Activated CD8-positive, alpha-beta memory T cell treated with anti-CD3 and anti-CD28 coated beads for 24 hours (primary cell): ENCODE results near the gene MEGF9.
"Not testable (repeated sequence)": the region's sequence is repeated elsewhere in the genome, so short reads cannot be mapped to it uniquely, and the experiment has no call there.

Source experiments
- DNase-seq: peaks from one replicate; pipeline ENCODE4 v3.0.0-alpha.2; 2020

Gene MEGF9

DNA sequence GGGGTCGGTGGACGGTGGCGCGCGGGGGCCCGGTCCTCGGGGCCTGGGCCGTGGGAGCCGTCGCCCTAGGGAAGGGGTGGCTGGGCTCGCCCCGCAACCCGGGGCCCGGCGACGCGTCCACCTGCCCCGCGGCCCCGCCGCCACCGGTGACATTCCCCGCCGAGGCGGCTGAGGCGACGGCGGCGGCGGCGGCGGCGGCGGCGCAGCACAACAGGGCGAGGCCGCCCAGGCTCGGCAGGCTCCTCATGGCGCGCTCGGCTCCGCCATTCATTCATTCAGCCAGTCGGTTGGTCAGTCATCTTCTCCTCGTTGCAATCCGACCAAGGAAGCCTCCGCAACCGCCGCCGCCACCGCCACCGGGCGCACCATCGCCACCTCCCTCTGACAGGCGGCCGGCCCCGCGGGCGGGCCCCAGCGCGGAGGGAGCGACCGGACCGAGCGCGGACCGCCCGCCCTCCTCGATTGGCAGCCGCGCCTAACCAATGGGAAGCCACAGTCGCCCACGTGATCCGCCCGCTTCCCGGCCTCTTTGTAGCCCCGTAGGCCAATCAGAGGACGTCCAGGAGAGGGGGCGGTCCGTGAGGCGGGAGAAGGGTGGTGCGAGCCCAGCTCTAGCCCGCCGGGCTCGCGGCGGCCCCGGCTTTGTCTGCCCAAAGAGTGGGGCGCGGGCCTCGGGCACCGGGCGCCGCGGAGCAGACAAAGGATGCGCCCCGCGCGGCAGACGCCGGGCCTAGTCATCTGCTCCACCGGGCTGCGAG lies at the start of gene MEGF9:
Gene MEGF9 (minus strand): TSS at position 383 of the 758 bp plus-strand sequence. CDS start 112 bp downstream, at position 271.
- DNase-seq: peak; percentile 98

DNA sequence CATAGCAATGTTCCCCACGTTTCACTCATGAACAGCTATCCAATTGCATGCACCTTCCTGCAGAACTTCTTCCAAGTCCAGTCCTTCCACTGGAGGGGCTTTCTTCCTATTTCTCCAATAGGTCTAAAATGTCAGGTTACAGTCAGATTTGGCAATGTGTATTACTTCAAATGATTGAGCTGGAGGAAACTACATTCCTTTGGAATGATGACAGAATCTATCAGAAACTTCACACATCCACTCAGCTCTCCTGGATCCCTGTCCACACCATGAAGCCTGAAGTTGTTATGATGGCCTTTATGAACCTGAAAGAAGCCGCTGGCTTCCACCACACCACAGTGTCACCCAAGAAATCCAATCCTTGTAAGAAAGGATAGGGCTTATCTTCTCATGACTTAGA lies 46.7 kb upstream of the MEGF9 start:
- no peak for DNase-seq

DNA sequence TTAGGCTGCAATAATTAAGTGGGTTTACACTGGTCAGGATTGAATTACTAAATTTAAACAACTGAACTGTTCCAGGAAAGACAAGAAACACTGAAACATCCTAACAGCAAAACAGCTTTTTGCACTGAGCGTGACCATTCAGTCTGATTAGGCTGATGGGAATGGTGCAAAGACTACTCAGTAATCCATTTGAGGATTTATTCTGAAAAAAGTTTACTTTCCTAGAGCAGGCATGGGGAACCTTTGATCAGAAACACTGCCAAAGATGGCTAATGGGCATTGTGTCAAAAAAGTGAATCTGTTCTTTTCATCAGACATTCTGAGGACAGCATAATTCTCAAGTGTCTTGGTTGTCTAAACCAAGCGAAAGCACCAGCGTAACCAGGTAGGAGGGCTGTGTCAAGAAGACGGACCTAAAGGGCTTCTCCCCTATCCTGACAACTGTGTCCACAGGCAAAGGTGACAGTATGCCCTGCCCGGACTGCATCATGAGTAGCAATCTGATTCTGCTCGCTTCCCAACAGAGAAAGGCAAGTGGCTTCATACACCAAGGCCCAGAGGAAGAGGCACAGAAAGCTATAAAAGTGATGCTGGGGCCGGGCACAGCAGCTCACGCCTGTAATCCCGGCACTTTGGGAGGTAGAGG lies 45.6 kb upstream of the MEGF9 start:
- no peak for DNase-seq

DNA sequence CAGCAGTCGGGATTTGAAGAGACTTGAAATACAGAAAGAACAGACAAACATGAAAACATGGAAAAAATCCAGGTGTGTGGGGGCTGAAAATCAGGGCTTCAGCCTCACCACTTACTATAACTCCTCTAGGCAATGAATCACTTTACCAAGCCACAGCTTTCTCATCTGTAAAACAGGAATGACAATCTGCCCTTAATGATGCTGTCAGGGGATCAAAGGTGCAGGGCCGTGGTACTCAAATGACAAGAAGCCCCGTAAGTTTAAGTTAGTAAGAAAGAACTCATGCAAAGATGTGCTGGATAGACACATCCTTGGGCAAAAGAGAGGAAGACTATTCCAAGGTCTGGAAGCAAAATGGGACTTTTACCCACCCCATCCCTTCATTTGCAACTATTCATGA lies 44.3 kb upstream of the MEGF9 start:
- DNase-seq: no peak

DNA sequence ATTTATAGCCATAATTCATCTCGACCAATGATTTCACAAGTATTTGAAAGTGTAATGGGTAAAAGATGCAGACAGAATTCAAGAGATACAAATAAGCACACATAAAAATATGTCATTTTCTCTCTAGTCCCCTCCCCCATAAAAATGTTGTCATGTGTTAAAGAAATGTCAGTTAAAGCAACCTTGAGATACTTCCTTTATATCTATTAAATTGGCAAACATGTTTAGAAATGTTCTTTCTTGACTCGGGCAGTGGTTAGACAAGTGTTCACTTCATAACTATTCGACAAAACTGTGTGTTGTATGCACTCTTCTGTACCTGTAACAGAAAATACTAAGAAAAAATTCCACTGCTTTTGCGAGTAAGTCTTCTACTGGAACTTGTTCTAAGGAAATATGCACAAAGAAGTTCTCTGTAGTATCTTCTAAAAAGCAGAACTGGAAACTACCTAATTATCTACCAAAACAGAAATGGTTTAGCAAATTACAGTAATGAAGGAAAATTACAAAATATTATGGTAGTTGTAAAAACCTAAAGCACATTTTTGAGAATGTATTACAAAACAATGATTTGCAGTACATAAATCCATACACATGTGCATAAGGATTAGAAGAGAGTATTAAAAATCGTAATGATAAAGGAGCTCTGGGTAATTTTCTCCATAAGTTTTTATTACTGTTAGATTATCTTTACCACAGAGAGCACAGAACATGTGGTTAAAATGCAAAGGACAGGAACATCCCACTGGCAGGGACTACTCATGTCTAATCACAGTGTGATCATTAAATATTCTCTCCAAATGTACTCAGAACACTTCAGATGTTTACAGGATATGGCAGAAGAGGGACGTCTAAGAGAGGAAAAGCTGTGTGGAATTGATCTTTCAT lies 43.0 kb upstream of the MEGF9 start:
- DNase-seq: no peak

DNA sequence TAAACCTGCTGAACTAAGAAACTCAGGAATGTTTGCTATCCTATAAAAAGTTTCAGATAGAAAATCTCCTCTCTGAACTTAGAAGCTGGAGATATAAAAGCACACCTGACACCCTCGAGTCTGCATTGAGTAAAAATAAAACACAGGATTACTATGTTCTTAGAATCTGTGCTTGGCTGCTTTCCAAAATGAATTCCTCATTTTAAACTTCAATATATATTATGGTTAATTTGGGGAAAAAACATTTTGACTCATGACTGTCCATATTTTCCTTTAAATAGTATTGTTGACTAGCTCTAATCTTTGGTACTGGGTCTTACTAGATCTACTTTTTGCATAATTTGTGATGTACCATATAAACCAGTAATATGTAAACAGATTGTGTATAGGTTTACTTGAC lies 42.3 kb upstream of the MEGF9 start:
- no peak for DNase-seq

DNA sequence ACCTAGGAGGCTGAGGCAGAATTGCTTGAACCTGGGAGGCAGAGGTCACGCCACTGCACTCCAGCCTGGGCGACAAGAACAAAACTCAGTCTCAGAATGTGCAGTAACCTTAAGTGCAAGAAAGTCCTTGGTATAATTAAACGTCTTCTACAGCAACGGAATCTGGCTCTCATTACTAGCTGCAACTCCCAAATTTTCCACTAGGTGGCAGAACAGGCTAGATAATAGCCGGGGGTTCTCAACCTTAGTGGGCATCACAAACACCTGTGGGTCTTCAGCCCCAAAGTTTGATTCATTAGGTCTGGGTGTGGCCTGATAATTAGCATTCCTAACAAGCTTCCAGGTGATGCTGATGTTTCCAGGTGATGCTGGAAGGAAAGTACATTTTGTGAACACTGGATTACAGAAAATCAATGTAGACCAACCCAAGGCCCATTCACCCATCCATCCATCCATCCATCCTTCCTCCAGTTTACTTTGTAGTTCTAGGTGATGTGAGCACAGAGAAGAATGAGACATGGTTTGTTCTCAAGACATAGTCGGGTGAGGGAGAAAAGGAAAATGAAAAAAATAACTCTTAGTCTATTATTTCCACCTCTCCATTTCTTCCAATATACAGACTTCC lies 41.7 kb upstream of the MEGF9 start:
- DNase-seq: peak; percentile 86

DNA sequence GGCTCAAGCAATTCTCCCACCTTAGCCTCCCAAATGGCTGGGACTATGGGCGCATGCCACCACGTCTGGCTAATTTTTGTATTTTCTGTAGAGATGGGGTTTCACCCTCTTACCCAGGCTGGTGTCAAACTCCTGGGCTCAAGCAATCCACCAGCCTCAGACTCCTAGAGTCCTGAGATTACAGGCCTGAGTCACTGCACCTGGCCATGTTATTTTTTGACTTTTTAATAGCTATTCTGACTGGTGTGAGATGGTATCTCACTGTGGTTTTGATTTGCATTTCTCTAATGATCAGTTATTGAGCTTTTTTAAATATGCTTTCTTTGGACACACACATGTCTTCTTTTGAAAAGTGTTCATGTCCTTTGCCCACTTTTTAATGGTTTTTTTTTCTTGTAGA lies 40.8 kb upstream of the MEGF9 start:
- DNase-seq: no peak

DNA sequence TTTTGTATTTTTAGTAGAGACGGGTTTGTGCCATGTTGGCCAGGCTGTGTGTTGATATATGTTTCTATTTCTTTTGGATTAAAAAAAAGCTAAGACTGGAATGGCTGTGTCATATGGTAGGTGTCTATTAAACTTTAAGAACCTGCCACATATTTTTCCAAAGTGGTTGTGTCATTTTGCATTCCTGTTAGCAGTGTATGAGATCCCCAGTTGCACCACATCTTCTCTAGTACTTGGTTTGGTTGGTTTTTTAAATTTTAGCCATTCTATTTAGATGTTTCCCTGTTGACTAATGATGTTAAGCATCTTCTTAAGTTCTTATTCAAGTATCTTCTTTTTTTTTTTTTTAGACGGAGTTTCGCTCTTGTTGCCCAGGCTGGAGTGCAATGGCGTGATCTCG lies 36.2 kb upstream of the MEGF9 start:
- DNase-seq: no peak

DNA sequence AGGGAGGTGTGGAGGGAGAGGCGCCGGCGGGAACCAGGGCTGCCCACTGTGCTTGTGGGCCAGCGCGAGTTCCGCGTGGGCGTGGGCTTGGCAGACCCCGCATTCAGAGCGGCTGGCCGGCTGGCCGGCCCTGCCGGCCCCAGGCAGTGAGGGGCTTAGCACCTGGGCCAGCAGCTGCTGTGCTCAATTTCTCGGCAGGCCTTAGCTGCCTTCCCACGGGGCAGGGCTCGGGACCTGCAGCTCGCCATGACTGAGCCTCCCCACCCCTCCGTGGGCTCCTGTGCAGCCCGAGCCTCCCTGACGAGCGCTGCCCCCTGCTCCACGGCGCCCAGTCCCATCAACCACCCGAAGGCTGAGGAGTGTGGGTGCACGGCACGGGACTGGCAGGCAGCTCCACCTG lies 32.1 kb upstream of the MEGF9 start:
- not testable (repeated sequence) for DNase-seq

DNA sequence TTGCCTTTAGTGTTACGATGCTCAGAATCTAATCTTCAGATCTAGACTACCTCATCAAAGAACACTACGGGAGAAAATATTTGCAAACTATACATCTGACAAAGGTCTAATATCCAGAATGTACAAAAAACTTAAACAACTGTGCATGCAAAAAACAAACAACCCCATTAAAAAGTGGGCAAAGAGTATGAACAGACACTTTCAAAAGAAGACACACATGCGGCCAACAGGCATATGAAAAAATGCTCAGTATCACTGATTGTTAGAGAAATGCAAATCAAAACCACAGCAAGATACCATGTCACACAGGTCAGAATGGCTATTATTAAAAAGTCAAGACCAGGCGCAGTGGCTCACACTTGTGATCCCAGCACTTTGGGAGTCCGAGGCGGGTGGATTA lies 31.0 kb upstream of the MEGF9 start:
- DNase-seq: no peak

DNA sequence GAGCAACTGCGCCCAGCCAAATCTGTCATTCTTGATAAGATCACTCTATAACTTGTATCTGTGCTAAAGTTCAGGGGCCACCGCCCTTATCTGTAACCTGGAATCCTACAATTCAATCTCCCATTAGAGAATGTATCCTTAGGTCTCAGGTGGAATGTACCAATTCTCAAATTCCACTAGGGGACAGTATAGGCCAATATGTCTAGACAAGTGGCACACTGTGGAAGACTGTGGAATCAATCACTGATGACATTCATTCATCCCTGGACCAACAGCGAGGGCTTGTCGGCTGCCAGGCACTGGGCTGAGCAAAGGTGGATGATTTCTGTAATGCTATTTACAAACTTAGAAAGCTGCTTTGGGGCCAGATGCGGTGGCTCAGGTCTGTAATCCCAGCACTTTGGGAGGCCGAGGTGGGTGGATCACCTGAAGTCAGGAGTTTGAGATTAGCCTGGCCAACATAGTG lies 28.7 kb upstream of the MEGF9 start:
- DNase-seq: no peak

DNA sequence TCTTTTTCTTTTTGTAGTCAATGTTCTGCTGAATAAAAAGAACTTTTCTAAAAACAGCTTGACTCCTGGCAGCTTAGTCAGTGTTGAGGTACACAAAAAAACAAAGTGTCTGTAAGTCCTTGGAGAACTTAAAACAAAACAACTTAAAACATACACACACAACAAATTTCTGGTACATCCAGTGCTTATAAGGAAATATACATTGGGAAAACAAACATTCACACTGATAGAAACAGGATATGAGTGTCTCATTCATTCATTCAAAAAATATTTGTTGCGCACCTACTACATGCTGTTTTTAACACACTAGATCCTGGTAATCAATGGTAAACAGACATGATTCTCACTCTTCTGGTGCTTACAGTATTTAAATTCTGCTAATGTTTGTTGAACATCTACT lies 27.4 kb upstream of the MEGF9 start:
- no peak for DNase-seq

DNA sequence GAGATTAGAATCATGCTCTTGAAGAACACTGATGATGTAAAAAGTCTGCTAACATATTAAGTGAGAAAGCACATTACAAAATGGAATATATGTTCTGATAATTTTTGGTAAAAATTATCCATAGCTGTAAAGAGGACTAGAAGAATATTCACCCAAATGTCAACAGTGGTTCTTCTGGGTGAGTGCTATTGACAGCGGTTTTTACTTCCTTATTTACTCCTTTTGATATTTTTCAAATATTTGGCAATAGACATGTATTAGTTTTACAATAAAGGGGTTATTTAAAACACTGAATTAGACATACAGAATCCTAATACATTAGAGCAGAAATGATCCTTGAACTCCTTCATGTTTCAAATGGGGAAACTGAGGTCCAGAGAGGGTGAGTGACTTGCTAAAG lies 26.9 kb upstream of the MEGF9 start:
- DNase-seq: no peak

DNA sequence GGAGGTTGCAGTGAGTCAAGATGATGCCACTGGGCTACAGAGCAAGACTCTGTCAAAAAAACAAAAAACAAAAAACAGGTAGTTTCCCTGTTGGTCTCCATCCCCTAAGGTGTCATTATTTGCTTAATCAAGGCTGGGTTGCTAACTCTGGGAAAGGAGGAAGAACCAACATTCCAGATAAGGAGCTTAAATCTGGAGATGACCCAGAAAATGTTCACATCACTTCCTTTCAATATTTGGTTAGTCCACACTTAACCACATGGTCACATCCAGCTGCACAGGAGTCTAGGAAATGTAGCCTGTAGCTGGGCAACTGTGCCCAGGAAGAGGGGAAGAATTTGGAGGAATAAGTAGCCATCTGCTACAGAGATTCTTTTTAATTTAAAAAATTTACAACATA lies 25.9 kb upstream of the MEGF9 start:
- no peak for DNase-seq

DNA sequence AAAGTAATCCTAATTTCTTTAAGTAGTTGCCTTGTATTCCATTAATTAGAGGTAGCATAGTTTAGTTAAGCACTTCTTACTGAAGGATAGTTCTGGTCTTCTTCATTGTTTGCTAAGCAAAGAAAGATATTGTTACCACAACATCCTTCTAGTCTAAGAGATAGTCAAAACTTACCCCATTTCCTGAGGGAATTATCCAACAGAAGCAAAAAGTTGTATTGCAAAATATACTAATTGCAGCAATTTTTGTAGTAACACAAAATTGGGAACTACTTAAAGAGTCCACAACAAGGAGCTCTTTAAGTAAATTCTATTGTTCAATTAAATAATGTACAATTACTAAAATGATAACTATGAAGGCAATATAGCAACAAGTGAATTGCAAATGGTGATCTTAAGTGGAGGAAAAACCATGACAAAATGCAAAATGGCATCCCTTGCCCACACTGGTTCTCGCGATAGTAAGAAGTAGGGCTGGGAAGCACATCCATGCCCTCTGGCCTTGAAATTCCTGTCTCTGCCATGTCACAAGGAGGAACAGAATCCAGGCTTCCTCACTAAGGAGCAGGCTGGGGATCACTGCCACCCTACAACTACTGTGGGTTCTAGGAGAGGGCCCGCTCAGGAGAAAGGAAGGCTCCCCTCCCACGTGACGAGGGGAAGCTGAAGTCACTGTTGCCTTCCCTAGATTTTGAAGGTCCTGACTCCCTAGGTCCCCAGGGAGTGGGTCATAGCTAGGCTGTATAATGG lies 23.3 kb upstream of the MEGF9 start:
- no peak for DNase-seq

DNA sequence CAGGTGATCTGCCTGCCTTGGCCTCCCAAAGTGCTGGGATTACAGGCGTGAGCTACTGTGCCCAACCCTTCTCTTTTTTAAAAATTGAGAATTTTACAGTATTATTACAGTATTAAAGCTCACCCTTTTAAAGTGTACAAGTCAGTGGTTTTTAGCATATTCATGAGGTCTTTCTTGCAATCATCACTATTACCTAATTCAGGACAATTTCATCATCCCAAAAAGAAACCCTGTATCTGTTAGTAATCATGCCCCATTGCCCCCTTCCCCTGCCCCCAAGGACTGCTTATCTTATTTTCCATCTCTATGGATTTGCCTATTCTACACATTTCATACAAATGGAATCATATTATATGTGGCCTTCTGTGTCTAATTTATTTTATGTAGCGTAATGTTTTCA lies 22.6 kb upstream of the MEGF9 start:
- no peak for DNase-seq

DNA sequence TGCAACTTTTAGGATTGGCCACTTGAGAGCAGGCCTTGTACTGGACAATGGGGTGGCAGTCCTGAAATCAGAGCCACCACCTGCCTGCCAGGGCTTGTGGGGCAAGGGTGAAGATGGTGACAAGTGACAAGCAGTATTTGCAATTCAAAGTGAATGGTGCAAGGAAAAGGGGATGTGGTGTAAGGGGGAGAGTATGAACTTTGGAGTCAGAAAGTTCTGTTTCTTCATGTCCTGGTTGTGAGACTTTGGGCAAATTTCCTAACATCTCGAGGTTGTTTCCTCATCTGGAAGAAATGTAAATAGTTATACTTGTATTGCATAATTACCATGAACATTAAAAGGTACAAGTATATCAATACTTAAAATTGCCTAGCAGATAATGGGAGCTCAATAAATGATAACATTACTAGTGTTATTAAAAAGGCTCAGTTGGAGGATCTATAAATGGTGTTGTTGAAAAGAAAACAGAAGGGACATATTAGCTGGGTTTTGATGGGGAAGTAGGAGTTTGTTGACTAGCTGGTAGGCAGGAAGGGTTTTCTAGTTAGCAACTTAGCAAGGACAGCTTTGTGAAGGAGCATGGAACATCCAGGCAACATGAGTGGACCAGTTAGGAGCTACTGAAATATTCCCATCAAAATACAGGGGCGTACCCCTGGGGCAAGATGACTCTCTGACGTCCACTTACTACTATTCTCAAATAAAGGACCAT lies 21.3 kb upstream of the MEGF9 start:
- DNase-seq: no peak

DNA sequence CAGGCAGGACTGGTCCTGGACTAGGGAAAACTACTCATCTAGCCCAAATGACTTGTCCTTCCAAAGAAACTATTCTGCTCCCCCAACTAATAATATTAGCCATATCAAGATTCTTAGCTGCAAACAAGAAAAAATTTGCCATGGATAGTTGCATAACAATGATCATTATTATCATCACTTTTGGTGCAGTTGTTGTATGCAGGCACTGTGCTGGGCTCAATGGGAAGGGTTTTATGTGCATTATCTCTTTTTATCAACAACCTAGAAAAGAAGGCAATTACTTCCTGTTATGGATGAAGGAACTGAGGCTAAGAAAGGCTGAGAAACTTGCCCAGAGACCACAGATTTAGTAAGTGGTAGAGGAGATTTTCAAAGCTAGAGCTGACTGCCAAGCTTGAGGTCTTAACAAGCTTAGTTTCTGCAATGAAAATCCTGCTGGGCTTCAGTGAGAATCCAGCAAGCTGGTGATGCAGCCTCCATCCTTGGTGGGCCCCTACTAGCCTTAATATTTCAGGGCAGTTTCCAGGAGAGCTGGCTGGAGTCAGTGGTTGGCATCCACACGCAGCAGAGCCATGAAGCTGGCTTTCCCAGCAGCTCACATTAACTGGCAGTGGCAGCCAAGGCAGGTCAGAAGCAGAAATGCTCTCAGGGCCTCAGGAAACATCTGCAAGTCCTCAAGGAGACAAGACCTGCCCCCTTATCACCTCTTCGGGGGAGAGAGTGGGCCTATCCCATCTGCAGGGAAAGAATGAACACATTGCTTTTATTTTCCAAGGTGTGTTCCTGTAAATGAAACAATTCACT lies 20.5 kb upstream of the MEGF9 start:
- no peak for DNase-seq

DNA sequence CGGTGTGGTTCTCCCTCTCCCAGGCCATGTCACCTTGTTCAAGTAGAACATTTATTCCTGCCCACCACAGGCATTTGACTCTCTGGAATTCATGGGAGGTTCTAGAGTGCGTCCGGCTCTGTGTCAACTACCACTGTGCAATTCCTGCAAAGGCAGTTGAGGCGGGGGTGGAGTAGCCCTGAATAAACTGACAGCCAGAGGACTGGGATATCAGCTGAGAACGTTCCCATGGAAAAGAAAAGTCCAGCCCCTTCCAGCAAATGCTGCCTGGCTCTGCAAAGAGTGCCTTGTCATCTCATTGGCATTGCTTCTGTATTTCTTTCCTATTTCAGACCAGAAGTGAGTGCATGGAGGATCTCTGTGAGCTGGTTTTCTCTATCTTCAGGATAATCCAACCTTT lies 18.9 kb upstream of the MEGF9 start:
- no peak for DNase-seq
